Measurements from ENCODE around the gene DUS1L.

The DUS1L gene

GRCh38 chr17:82012640-82013295, 52.8 kb downstream of the DUS1L start:
- no peak for DNase-seq (ENCODE audit: low spot score)

- DNase-seq (ENCODE audit: low spot score) = no peak
Measured at GRCh38 chr17:82012261-82012639, 53.4 kb downstream of the DUS1L start.

DNA sequence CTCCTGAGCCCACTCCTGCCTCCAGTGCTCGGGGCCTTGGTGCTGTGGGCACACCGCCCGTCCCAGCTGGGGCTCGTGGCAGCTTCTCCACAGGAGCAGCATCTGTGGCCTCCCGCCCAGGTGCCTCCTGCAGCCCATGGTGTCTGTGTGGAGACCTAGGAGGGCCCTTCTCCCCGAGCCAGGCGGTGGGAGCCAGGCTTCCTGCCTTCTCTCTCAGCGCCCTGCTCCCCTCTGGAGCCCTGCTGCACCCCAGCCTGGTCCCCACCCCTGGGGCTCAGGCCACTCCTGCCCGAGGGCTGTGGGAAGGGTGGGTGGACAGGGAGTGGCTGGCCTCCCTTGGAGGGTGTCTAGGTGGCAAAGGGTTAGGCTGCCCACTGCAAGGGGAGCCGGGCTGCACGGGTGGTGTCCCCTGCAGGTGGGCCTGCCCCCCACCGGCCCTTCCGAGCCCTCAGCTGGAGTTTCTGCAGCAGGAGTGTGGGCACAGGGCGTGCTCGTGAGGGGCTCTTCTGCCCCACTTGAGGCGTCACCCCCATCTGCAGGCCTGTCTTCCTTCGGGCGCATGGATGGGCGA, 53.9 kb downstream of the DUS1L start:
- no peak for DNase-seq (ENCODE audit: low spot score)

- no peak for DNase-seq (ENCODE audit: low spot score)
Measured at GRCh38 chr17:82010575-82011525, 54.8 kb downstream of the DUS1L start.

DNA sequence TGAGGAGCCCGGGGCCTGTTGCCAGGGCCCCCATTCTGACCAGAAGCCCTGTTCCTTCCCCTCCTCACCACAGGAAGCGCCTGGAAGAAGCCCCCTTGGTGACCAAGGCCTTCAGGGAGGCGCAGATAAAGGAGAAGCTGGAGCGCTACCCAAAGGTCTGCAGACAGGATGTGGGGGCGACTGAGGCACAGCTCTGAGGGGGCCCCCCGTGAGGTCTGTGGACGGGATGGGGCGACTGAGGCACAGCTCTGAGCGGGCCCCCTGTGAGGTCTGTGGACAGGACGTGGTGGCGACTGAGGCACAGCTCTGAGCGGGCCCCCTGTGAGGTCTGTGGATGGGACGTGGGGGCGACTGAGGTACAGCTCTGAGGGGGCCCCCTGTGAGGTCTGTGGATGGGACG, 56.2 kb downstream of the DUS1L start:
- no peak for DNase-seq (ENCODE audit: low spot score)

- DNase-seq (ENCODE audit: low spot score) = no peak
Measured at GRCh38 chr17:82008941-82009405, 56.6 kb downstream of the DUS1L start.

GRCh38 chr17:82008258-82008940, 57.2 kb downstream of the DUS1L start:
- DNase-seq (ENCODE audit: low spot score) = no peak
